ENCODE data around the gene NEK10.

DNA sequence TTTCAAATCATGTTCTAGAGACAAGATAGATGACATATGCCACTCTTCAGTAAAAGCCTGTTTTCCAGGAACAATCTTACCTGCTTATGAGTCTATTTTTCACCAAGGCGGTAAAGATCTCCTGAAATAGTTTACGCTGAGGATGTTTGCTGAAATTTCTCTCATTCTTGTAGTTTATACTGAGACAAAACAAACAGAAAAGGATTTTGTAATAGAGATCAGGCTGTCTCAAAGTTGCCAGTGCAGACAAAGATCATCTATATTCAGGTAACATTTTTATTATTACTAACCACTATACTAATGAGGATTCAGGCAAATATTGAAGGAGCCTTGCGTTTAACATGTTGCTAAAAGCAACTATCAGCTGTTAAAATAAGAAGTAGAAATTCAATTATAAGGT, 25.0 kb downstream of the NEK10 start:
- TF ChIP-seq, protein P1, sequence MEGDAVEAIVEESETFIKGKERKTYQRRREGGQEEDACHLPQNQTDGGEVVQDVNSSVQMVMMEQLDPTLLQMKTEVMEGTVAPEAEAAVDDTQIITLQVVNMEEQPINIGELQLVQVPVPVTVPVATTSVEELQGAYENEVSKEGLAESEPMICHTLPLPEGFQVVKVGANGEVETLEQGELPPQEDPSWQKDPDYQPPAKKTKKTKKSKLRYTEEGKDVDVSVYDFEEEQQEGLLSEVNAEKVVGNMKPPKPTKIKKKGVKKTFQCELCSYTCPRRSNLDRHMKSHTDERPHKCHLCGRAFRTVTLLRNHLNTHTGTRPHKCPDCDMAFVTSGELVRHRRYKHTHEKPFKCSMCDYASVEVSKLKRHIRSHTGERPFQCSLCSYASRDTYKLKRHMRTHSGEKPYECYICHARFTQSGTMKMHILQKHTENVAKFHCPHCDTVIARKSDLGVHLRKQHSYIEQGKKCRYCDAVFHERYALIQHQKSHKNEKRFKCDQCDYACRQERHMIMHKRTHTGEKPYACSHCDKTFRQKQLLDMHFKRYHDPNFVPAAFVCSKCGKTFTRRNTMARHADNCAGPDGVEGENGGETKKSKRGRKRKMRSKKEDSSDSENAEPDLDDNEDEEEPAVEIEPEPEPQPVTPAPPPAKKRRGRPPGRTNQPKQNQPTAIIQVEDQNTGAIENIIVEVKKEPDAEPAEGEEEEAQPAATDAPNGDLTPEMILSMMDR (IDR thresholded peaks at IDR 0.05; ENCODE audit: low read depth, low read length) = no peak
- no peak for TF ChIP-seq POLR2A (IDR thresholded peaks at IDR 0.05; ENCODE audit: extremely low read depth, insufficient read length)
- no peak for TF ChIP-seq MYC (IDR thresholded peaks at IDR 0.05; ENCODE audit: low read depth, low read length)
- TF ChIP-seq, protein P2, sequence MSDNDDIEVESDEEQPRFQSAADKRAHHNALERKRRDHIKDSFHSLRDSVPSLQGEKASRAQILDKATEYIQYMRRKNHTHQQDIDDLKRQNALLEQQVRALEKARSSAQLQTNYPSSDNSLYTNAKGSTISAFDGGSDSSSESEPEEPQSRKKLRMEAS (IDR thresholded peaks at IDR 0.05; ENCODE audit: low read depth, low read length) = no peak
